ENCODE results near the gene MFSD1. TPM values are rescaled to one million over a fixed set of nuclear protein-coding genes. Genes with fewer than 3 reads are reported as not detected.

MFSD1 gene
- total RNA-seq, 2 experiments from 2014 or later, result 19.4 to 20.6 TPM

GRCh38 chr3:158771577-158771976 lies 30.3 kb upstream of the MFSD1 start:
- H3K4me1 Mint-ChIP-seq, result peaks cover 6% of the 10 kb centered on the region
- H3K4me3 Mint-ChIP-seq, result no peak overlapping the region
- ATAC-seq, result no peak
- no peaks in the 10 kb centered on the region for H3K27me3 Mint-ChIP-seq
- no peak overlapping the region for H3K27ac Mint-ChIP-seq
- H3K36me3 Mint-ChIP-seq, result no peaks in the 10 kb centered on the region
- CTCF ChIA-PET, result interaction anchor here (2.0 kb wide), 1 partner anchor 44 kb away, joined by 8 read pairs; no protein-coding TSS in a partner anchor
- no peaks in the 10 kb centered on the region for H3K9me3 Mint-ChIP-seq (ENCODE audit: low read depth)
- DNase-seq, result no peak

DNA sequence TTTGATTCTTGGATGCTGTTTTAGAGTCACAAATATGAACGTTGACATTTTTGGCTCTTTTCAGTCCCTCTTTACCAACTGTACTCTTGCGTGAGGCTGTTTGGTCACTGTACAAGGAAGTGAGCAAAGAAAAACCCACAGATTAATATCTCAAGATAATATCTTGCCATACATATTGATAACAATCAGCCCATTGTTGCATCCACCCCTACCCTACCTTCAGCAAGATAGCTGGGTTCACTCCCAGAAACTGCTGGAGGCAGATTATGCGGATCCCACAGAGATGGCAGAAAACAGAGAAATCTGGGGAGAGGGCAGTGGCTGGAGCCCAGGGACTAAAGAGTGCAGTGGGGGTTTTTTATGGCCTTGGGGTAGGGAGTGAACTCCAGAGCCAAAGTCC lies 29.9 kb upstream of the MFSD1 start:
- ATAC-seq (no peak), DNase-seq (no peak)
- H3K36me3 Mint-ChIP-seq, result no peaks in the 10 kb centered on the region
- no peaks in the 10 kb centered on the region for H3K27me3 Mint-ChIP-seq
- H3K27ac Mint-ChIP-seq, result no peak overlapping the region
- no peak overlapping the region for H3K4me3 Mint-ChIP-seq
- peaks cover 6% of the 10 kb centered on the region for H3K4me1 Mint-ChIP-seq
- CTCF ChIA-PET, result interaction anchor here (1.4 to 2.0 kb wide), 2 partner anchors 20 to 44 kb away, joined by 4 to 8 read pairs; no protein-coding TSS in a partner anchor
- no peaks in the 10 kb centered on the region for H3K9me3 Mint-ChIP-seq (ENCODE audit: low read depth)

DNA sequence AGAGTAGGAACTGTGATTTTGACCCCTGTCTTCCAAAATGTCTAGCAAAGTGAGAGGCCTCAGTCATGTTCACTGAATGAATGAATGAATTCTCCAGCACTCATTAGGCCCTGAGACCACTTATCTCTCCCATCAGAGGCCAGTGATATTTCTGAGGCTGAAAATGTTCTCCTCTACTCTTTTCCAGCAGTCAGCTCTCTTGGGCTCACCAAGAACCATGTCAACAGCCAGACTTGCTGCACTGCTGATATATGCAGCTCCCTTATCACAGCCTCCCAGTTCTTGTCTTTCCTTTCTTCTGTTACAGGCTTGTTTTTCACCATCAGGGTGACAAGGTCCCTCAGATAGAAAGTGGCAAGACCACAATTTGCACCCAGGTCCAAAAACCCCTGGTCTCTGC lies 28.7 kb upstream of the MFSD1 start:
- H3K9me3 Mint-ChIP-seq (ENCODE audit: low read depth), result no peaks in the 10 kb centered on the region
- H3K36me3 Mint-ChIP-seq, result no peaks in the 10 kb centered on the region

GRCh38 chr3:158773845-158774830 lies 27.7 kb upstream of the MFSD1 start:
- Mint-ChIP-seq H3K4me3 (no peak overlapping the region), H3K4me1 (peaks cover 6% of the 10 kb centered on the region), H3K27me3 (no peaks in the 10 kb centered on the region), H3K36me3 (no peaks in the 10 kb centered on the region), H3K9me3 (ENCODE audit: low read depth) (no peaks in the 10 kb centered on the region), H3K27ac (no peak overlapping the region)
- CTCF ChIA-PET, result interaction anchor here (0.7 to 1.0 kb wide), 2 partner anchors 17 to 625 kb away, joined by 3 to 4 read pairs; no protein-coding TSS in a partner anchor
- DNase-seq, result no peak
- ATAC-seq, result no peak

More for the DNA sequence above, 28.7 kb upstream of the MFSD1 start:
- CTCF ChIA-PET, result interaction anchor here (1.4 to 2.0 kb wide), 2 partner anchors 18 to 45 kb away, joined by 4 to 8 read pairs; no protein-coding TSS in a partner anchor
- Mint-ChIP-seq H3K4me3 (no peak overlapping the region), H3K27me3 (no peaks in the 10 kb centered on the region), H3K4me1 (peaks cover 6% of the 10 kb centered on the region), H3K27ac (no peak overlapping the region)
- ATAC-seq (no peak), DNase-seq (no peak)

DNA sequence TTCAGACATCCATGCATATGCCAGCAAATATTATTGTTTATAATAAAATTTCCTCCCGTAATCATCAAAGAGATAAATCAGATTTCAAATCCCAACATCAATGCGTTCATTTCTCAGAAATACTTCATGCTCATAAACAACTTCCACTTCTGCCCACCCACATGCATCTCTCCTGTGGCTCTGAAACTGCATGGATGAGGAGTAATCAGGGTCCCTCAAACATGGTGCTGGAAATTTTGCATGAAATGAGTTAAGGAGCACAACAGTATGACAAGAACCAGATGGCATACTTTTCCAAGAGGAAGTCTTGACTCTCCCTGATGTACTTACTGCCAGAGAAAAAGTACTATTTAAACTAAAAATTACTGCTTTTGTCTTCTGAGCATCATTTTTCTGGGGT lies 26.9 kb upstream of the MFSD1 start:
- H3K36me3 Mint-ChIP-seq, result no peaks in the 10 kb centered on the region
- H3K27me3 Mint-ChIP-seq, result no peaks in the 10 kb centered on the region
- no peak for DNase-seq
- CTCF ChIA-PET, result no interaction called here
- no peak overlapping the region for H3K27ac Mint-ChIP-seq
- H3K9me3 Mint-ChIP-seq (ENCODE audit: low read depth), result no peaks in the 10 kb centered on the region
- H3K4me1 Mint-ChIP-seq, result peaks cover 6% of the 10 kb centered on the region
- H3K4me3 Mint-ChIP-seq, result no peak overlapping the region
- no peak for ATAC-seq

DNA sequence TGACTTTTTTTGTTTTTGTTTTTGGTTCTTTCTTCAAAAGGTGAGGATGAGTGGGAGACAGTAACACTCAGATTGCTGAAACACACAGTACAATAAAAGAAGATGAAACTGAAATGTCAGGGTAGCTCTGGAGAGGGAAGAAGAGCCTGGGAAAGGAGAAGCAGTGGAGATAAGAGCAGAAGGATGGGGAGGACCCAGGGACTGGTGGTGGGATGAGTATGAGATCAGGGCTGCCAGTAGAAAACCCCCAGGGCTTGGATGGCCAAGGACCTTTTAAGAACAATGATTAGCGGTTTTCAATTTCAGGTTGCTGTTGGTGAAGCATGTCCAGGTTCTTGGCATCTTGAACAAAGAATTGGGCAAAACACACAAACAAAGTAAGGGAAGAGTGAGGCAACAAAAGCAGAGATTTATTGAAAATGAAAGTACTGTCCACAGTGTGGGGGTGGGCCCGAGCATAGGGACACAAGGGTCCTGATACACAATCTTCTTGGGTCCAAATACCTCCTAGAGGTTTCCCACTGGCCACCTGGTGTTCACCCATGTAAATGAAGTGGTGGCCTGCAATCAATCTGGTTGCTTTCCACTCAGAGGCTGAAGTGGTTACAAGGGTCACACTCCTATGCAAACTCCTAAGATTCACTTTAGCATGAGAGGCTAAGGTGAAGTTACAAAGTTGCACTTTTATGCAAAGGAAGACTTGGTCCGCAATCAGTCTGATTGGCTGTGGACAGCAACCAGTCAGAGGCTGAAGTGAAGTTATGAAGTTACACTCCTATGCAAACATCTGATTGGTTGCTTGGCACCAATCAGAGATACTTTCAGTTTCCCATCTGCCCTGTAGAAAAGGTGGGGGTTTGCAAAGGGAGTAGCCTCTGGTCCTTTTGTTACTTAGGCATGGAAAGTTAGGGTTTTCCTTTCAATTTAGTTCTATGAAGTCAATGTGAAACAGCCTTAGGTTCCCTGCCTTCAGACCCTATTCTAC lies 26.1 kb upstream of the MFSD1 start:
- Mint-ChIP-seq H3K4me1 (peaks cover 6% of the 10 kb centered on the region), H3K27ac (no peak overlapping the region), H3K4me3 (no peak overlapping the region), H3K27me3 (no peaks in the 10 kb centered on the region), H3K9me3 (ENCODE audit: low read depth) (no peaks in the 10 kb centered on the region), H3K36me3 (no peaks in the 10 kb centered on the region)
- no peak for ATAC-seq
- CTCF ChIA-PET, result no interaction called here
- no peak for DNase-seq

DNA sequence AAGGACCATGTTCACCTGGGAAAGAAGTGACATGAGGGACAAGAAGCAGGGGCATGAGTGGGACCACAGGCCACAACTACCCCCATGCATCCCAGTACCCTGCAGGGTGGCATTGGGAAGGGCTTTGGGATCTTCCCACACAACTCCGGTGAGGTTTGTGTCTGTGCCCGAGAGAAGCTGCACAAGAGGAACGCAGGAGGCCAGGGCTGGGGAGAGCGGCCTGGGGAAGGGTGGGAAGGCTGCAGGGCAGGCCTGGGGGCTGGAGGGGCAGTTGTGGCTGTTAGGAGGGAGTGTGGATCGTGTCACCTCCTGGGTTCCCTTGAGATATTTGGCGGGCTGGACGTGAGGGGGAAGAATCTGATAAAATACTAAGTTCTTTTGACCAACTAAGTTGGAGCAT lies 25.3 kb upstream of the MFSD1 start:
- H3K36me3 Mint-ChIP-seq, result no peaks in the 10 kb centered on the region
- no peaks in the 10 kb centered on the region for H3K9me3 Mint-ChIP-seq (ENCODE audit: low read depth)
- peaks cover 6% of the 10 kb centered on the region for H3K4me1 Mint-ChIP-seq
- CTCF ChIA-PET, result no interaction called here
- no peaks in the 10 kb centered on the region for H3K27me3 Mint-ChIP-seq
- no peak for DNase-seq
- no peak overlapping the region for H3K4me3 Mint-ChIP-seq
- no peak for ATAC-seq
- H3K27ac Mint-ChIP-seq, result no peak overlapping the region

DNA sequence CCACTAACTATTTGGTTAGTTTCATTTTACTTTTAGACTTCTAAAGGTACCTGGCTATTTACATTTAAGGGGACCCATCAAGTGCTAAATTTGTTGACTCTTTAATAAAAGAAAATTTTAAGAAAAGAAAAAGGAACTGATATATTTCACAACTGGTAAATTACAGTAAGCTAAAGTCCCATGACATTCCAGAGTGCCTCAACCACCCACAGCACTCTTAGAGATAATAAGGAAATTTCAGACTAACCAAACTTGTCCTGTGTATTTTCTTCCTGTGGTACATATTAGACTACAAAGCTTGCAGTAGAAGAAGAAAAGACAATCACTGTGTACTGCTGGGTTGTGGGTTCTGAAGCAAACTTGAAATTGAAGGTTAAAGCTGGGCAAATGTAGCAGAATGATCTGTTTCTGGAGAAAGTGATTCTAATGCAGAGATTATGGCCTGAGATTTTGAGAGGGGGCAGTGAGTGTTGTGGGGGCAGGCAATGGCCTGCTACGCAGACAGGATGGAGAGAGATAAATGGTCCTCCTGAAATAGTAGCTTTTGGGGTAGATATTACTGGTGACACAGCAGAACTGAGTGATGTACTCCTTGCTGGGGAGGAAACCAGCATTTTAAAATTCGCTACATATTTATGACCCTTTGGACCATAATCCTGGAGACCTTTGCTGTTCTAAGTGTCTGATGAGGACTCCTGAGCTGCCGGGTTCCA lies 24.5 kb upstream of the MFSD1 start:
- no peaks in the 10 kb centered on the region for H3K27me3 Mint-ChIP-seq
- H3K9me3 Mint-ChIP-seq (ENCODE audit: low read depth), result no peaks in the 10 kb centered on the region
- H3K4me1 Mint-ChIP-seq, result peaks cover 6% of the 10 kb centered on the region
- DNase-seq (no peak), ATAC-seq (no peak)
- no peak overlapping the region for H3K27ac Mint-ChIP-seq
- no peaks in the 10 kb centered on the region for H3K36me3 Mint-ChIP-seq
- CTCF ChIA-PET, result interaction anchor here (1.0 to 1.7 kb wide), 2 partner anchors 14 to 68 kb away, joined by 3 to 6 read pairs; no protein-coding TSS in a partner anchor
- no peak overlapping the region for H3K4me3 Mint-ChIP-seq

DNA sequence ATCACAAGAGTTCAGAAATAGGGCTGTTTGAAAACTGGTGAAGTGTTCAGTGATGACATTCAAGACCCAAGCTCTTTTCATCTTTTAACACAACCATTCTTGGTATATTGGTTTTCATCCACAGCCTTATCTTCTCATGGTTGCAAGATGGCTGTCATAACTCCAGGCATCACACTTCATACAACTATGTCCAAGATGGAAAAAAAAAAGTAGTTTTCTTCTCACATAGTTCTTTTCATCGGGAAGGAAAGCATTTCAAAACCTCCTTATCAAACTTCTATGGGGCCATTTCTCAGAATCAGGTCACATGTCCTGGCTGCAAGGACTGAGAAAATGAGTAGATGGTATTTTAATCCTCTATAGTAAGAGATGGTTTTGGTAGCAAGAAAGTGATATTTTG lies 21.1 kb upstream of the MFSD1 start:
- peaks cover 2% of the 10 kb centered on the region for H3K4me1 Mint-ChIP-seq
- no peaks in the 10 kb centered on the region for H3K36me3 Mint-ChIP-seq
- no peak for ATAC-seq
- H3K27me3 Mint-ChIP-seq, result no peaks in the 10 kb centered on the region
- DNase-seq, result no peak
- CTCF ChIA-PET, result interaction anchor here (0.8 to 1.2 kb wide), 4 partner anchors 9 to 26 kb away, joined by 3 read pairs; no protein-coding TSS in a partner anchor
- no peak overlapping the region for H3K4me3 Mint-ChIP-seq
- no peaks in the 10 kb centered on the region for H3K9me3 Mint-ChIP-seq (ENCODE audit: low read depth)
- H3K27ac Mint-ChIP-seq, result no peak overlapping the region

GRCh38 chr3:158781191-158781590 lies 20.7 kb upstream of the MFSD1 start:
- H3K4me1 Mint-ChIP-seq, result no peaks in the 10 kb centered on the region
- H3K27me3 Mint-ChIP-seq, result no peaks in the 10 kb centered on the region
- H3K36me3 Mint-ChIP-seq, result no peaks in the 10 kb centered on the region
- no peaks in the 10 kb centered on the region for H3K9me3 Mint-ChIP-seq (ENCODE audit: low read depth)
- no peak for ATAC-seq
- H3K27ac Mint-ChIP-seq, result no peak overlapping the region
- no peak for DNase-seq
- H3K4me3 Mint-ChIP-seq, result no peak overlapping the region
- CTCF ChIA-PET, result no interaction called here

DNA sequence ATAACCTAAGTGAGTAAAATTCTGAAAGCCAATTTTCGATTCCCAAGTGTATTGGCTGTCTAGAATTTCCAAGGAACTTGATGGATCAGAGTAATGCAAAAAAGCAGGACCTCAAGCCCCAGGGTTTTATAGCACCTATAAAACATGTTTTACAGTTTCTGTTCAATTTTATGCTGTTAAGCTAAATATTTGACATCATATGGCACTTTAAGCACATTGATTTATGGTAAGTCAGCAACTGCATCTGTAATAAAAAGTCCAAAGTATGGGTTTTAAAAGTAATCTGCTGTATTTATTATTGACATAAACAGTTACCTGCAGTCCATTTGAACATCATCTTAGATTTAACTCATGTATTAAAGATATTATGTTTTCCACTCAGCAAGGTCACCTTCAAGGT lies 20.0 kb upstream of the MFSD1 start:
- Mint-ChIP-seq H3K9me3 (ENCODE audit: low read depth) (no peaks in the 10 kb centered on the region), H3K4me3 (no peak overlapping the region), H3K36me3 (no peaks in the 10 kb centered on the region), H3K27ac (no peak overlapping the region), H3K27me3 (no peaks in the 10 kb centered on the region), H3K4me1 (no peaks in the 10 kb centered on the region)
- no peak for ATAC-seq
- CTCF ChIA-PET, result no interaction called here
- DNase-seq, result no peak

GRCh38 chr3:158782283-158782989 lies 19.4 kb upstream of the MFSD1 start:
- Mint-ChIP-seq H3K4me3 (no peak overlapping the region), H3K27ac (no peak overlapping the region), H3K4me1 (no peaks in the 10 kb centered on the region), H3K9me3 (ENCODE audit: low read depth) (no peaks in the 10 kb centered on the region), H3K27me3 (no peaks in the 10 kb centered on the region), H3K36me3 (no peaks in the 10 kb centered on the region)
- CTCF ChIA-PET, result no interaction called here
- ATAC-seq (no peak), DNase-seq (no peak)

Data from activated CD8-positive, alpha-beta memory T cell treated with anti-CD3 and anti-CD28 coated beads, Interleukin-2, amount 10 ng/mL, durations not matched to agents 7 days and 5 days (primary cell).